ENCODE data around the gene IRS1.

Gene IRS1

GRCh38 chr2:226799211-226799975 lies at the start of gene IRS1:
TSS of gene IRS1 (minus strand) at chr2:226799820. CDS start at chr2:226798738, 1,082 bp downstream.
- peak within 1 kb of the TSS; percentile 48 to 77; a peak in 3 of 4 replicates for H3K4me3 ChIP-seq (ENCODE audit: low read depth in 1 of 2, low read length in 2 of 2)
- peak within 1 kb of the TSS; percentile 84 for H3K4me2 ChIP-seq (ENCODE audit: insufficient read depth, low read length)
- H3K9me3 ChIP-seq (ENCODE audit: insufficient read depth, low read length, severe bottlenecking): no peaks in the 10 kb centered on the region
- peaks cover 21% of the 10 kb centered on the region for H3K79me2 ChIP-seq (ENCODE audit: insufficient read depth, low read length)
- no peaks in the 10 kb centered on the region for H3K27me3 ChIP-seq (ENCODE audit: insufficient read depth, low read length, poor library complexity)
- H4K20me1 ChIP-seq (ENCODE audit: insufficient read depth, low read length): 0 out of 2 replicates have a peak, but pooled peaks cover 9% of the 10 kb centered on the region
- peaks cover 8% of the 10 kb centered on the region; the same call in 1 of the 2 replicates for H3K36me3 ChIP-seq (ENCODE audit: insufficient read depth, low read length)
- ATAC-seq (ENCODE audit: insufficient read depth, low read depth) (peak; percentile 75), DNase-seq (peak; percentile 81)
- H3K4me1 ChIP-seq (ENCODE audit: insufficient read depth, low read length): peaks cover 76% of the 10 kb centered on the region
- peak within 1 kb of the TSS; percentile 94 for H2AFZ ChIP-seq (ENCODE audit: low read depth, low read length)
- TF ChIP-seq CTCF (IDR thresholded peaks at IDR 0.05; ENCODE audit: borderline replicate concordance, extremely low read depth, low read length, poor library complexity, severe bottlenecking) (no peak), EZH2 (IDR thresholded peaks at IDR 0.05; ENCODE audit: borderline replicate concordance, low read depth, low read length, severe bottlenecking) (no peak)
- H3K9ac ChIP-seq (ENCODE audit: low read depth, low read length): peak within 1 kb of the TSS; percentile 81
- peak within 1 kb of the TSS; percentile 91 for H3K27ac ChIP-seq (ENCODE audit: low read length)

GRCh38 chr2:226849349-226849748 lies 49.7 kb upstream of the IRS1 start:
- 0 out of 2 replicates have a peak, but pooled peaks cover 4% of the 10 kb centered on the region for H3K36me3 ChIP-seq (ENCODE audit: insufficient read depth, low read length)
- H3K4me3 ChIP-seq (ENCODE audit: low read depth in 1 of 2, low read length in 2 of 2): no peak overlapping the region
- no peaks in the 10 kb centered on the region for H3K9me3 ChIP-seq (ENCODE audit: insufficient read depth, low read length, severe bottlenecking)
- TF ChIP-seq EZH2 (IDR thresholded peaks at IDR 0.05; ENCODE audit: borderline replicate concordance, low read depth, low read length, severe bottlenecking) (no peak), CTCF (IDR thresholded peaks at IDR 0.05; ENCODE audit: borderline replicate concordance, extremely low read depth, low read length, poor library complexity, severe bottlenecking) (no peak)
- H3K4me1 ChIP-seq (ENCODE audit: insufficient read depth, low read length): no peaks in the 10 kb centered on the region
- no peak overlapping the region for H3K9ac ChIP-seq (ENCODE audit: low read depth, low read length)
- no peak for ATAC-seq (ENCODE audit: insufficient read depth, low read depth)
- H2AFZ ChIP-seq (ENCODE audit: low read depth, low read length): no peak overlapping the region
- no peaks in the 10 kb centered on the region for H4K20me1 ChIP-seq (ENCODE audit: insufficient read depth, low read length)
- H3K27ac ChIP-seq (ENCODE audit: low read length): no peak overlapping the region
- no peaks in the 10 kb centered on the region for H3K27me3 ChIP-seq (ENCODE audit: insufficient read depth, low read length, poor library complexity)
- H3K4me2 ChIP-seq (ENCODE audit: insufficient read depth, low read length): no peak overlapping the region
- no peak for DNase-seq
- peaks cover 15% of the 10 kb centered on the region for H3K79me2 ChIP-seq (ENCODE audit: insufficient read depth, low read length)

- Histone ChIP-seq H3K27ac (ENCODE audit: low read length) (no peak overlapping the region), H2AFZ (ENCODE audit: low read depth, low read length) (no peak overlapping the region)
- TF ChIP-seq EZH2 (IDR thresholded peaks at IDR 0.05; ENCODE audit: borderline replicate concordance, low read depth, low read length, severe bottlenecking): no peak
- no peak for TF ChIP-seq CTCF (IDR thresholded peaks at IDR 0.05; ENCODE audit: borderline replicate concordance, extremely low read depth, low read length, poor library complexity, severe bottlenecking)
These were observed 47.9 kb upstream of the IRS1 start for GRCh38 chr2:226847511-226847910.

More at GRCh38 chr2:226847511-226847910, 47.9 kb upstream of the IRS1 start:
- DNase-seq (no peak), ATAC-seq (ENCODE audit: insufficient read depth, low read depth) (no peak)
- Histone ChIP-seq H3K4me3 (ENCODE audit: low read depth in 1 of 2, low read length in 2 of 2) (no peak overlapping the region), H3K9me3 (ENCODE audit: insufficient read depth, low read length, severe bottlenecking) (no peaks in the 10 kb centered on the region), H3K36me3 (ENCODE audit: insufficient read depth, low read length) (0 out of 2 replicates have a peak, but pooled peaks cover 4% of the 10 kb centered on the region), H3K79me2 (ENCODE audit: insufficient read depth, low read length) (peaks cover 26% of the 10 kb centered on the region), H4K20me1 (ENCODE audit: insufficient read depth, low read length) (no peaks in the 10 kb centered on the region), H3K4me2 (ENCODE audit: insufficient read depth, low read length) (no peak overlapping the region), H3K9ac (ENCODE audit: low read depth, low read length) (no peak overlapping the region), H3K4me1 (ENCODE audit: insufficient read depth, low read length) (no peaks in the 10 kb centered on the region), H3K27me3 (ENCODE audit: insufficient read depth, low read length, poor library complexity) (no peaks in the 10 kb centered on the region)
